Neural crest cell (in vitro differentiated cells): ENCODE measurements around the gene ACER2. TPM values are rescaled to one million over a fixed set of nuclear protein-coding genes. Genes with fewer than 3 reads are reported as not detected.
A peak's percentile ranks its signal among the peaks of the same experiment; 100 is the strongest.
"Not testable (repeated sequence)": the region's sequence is repeated elsewhere in the genome, so short reads cannot be mapped to it uniquely, and the experiment has no call there.

Source experiments
- DNase-seq: peaks from one replicate; pipeline ENCODE4 v3.0.0; 2021; ENCODE audit warnings: low read depth, mixed read lengths, low spot score
- H3K27ac Mint-ChIP-seq: one replicate; pipeline ENCODE4 v1.8.0; 2021; ENCODE audit warnings: mild to moderate bottlenecking, mixed read lengths; ENCODE audit not compliant: unreplicated experiment
- H3K27me3 Mint-ChIP-seq: 2 replicates; pipeline ENCODE4 v1.8.0; 2021; ENCODE audit warnings: low read depth, mild to moderate bottlenecking, mixed read lengths
- H3K36me3 Mint-ChIP-seq: 2 replicates; pipeline ENCODE4 v1.8.0; 2021; ENCODE audit warnings: low read depth, mild to moderate bottlenecking, mixed read lengths
- H3K4me1 Mint-ChIP-seq: 2 replicates; pipeline ENCODE4 v1.8.0; 2021; ENCODE audit warnings: mixed read lengths
- H3K4me3 Mint-ChIP-seq: one replicate; pipeline ENCODE4 v1.8.0; 2021; ENCODE audit warnings: mild to moderate bottlenecking, mixed read lengths
- H3K9me3 Mint-ChIP-seq: 2 replicates; pipeline ENCODE4 v1.8.0; 2021; ENCODE audit warnings: mixed read lengths
- total RNA-seq: library from RNA; stranded (reverse); gene quantifications from 2 replicates; pipeline ENCODE4 v1.2.1, GENCODE V29; 2021
- TF ChIP-seq, protein P1 (sequence below): fragments of 200-600 bp; sonication (generic); conservative IDR thresholded peaks from 2 replicates; pipeline ENCODE4 v1.5.0; 2021; ENCODE audit warnings: antibody characterized with exemption, mild to moderate bottlenecking

Gene ACER2
- total RNA-seq, 1 donor from 2014 or later = 5.6 TPM

DNA sequence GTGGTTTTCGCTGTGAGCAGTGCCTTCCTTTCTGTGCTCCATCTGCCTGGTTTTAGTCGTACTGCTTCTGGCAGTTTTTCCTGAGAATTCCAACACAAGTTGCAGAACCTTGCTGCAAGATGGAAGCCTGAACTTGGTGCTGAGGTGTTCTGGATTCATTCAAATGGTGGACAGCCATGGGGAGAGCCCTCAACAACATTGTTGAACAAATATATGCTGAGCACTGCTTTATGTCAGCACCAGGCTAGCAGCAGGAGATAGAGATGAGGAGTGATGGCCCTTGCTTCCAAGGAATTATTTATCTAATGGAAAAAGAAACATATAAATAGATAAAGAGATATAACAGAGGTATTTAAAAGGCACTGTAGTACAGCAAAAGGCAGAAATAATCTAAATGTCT lies 21.5 kb upstream of the ACER2 start:
- TF ChIP-seq, protein P1, sequence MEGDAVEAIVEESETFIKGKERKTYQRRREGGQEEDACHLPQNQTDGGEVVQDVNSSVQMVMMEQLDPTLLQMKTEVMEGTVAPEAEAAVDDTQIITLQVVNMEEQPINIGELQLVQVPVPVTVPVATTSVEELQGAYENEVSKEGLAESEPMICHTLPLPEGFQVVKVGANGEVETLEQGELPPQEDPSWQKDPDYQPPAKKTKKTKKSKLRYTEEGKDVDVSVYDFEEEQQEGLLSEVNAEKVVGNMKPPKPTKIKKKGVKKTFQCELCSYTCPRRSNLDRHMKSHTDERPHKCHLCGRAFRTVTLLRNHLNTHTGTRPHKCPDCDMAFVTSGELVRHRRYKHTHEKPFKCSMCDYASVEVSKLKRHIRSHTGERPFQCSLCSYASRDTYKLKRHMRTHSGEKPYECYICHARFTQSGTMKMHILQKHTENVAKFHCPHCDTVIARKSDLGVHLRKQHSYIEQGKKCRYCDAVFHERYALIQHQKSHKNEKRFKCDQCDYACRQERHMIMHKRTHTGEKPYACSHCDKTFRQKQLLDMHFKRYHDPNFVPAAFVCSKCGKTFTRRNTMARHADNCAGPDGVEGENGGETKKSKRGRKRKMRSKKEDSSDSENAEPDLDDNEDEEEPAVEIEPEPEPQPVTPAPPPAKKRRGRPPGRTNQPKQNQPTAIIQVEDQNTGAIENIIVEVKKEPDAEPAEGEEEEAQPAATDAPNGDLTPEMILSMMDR = no peak
- Mint-ChIP-seq H3K9me3 (peaks cover 3% of the 10 kb centered on the region), H3K4me1 (no peaks in the 10 kb centered on the region), H3K27me3 (no peaks in the 10 kb centered on the region), H3K27ac (no peak overlapping the region), H3K4me3 (no peak overlapping the region), H3K36me3 (no peaks in the 10 kb centered on the region)
- no peak for DNase-seq

DNA sequence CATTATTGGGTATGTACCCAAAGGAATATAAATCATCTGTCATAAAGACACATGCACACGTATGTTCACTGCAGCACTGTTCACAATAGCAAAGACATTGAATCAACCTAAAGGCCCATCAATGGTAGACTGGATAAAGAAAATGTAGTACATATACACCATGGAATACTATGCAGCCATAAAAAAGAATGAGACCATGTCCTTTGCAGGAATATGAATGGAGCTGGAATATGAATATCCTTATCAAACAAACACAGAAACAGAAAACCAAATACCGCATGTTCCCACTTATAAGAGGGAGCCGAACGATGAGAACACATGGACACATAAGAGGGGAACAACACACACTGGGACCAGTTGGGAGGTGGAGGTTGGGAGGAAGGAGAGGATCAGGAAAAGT lies 19.3 kb upstream of the ACER2 start:
- not testable (repeated sequence) for H3K36me3 Mint-ChIP-seq, DNase-seq, H3K9me3 Mint-ChIP-seq, H3K27ac Mint-ChIP-seq, H3K4me3 Mint-ChIP-seq, H3K27me3 Mint-ChIP-seq, H3K4me1 Mint-ChIP-seq

DNA sequence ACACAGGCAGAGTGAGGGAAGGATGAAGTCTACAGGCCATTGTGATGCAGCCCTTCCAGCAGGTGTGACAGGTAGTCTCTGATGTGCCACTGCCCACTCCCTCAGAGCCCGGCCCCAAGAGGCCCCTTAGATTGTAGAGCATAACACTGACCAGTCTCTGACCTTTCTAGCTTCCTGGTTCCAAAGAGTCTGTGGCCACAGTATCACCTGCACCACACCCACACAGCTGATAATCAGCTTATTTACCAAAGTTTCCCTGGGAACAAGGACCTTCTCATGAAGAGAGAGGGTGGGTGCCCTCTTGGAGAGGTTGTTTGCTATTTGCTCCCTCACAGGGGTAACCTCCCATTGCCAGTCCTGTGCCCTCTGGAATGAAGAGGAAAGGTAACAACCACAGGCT lies 11.0 kb upstream of the ACER2 start:
- DNase-seq = no peak
- TF ChIP-seq, protein P1 = no peak
- H3K27me3 Mint-ChIP-seq = no peaks in the 10 kb centered on the region
- no peaks in the 10 kb centered on the region for H3K4me1 Mint-ChIP-seq
- no peak overlapping the region for H3K27ac Mint-ChIP-seq
- no peak overlapping the region for H3K4me3 Mint-ChIP-seq
- no peaks in the 10 kb centered on the region for H3K36me3 Mint-ChIP-seq
- H3K9me3 Mint-ChIP-seq = peaks cover 14% of the 10 kb centered on the region

DNA sequence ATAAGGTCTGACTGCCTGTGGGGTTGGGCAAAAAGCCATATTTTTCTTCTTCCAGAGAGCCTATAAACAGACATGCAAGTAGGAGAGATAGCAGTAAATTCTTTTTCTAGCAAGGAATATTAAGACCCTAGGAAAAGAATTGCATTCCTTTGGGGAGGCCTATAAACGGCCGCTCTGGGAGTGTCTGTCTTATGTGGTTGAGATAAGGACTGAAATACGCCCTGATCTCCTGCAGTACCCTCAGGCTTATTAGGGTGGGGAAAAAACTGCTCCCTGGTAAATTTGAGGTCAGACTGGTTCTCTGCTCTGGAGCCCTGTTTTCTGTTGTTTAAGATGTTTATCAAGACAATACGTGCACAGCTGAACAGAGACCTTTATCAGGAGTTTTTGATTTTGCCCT lies 5.6 kb upstream of the ACER2 start:
- H3K4me1 Mint-ChIP-seq, H3K27ac Mint-ChIP-seq, H3K4me3 Mint-ChIP-seq, H3K27me3 Mint-ChIP-seq, DNase-seq, H3K36me3 Mint-ChIP-seq: not testable (repeated sequence)
- peaks cover 11% of the 10 kb centered on the region for H3K9me3 Mint-ChIP-seq

DNA sequence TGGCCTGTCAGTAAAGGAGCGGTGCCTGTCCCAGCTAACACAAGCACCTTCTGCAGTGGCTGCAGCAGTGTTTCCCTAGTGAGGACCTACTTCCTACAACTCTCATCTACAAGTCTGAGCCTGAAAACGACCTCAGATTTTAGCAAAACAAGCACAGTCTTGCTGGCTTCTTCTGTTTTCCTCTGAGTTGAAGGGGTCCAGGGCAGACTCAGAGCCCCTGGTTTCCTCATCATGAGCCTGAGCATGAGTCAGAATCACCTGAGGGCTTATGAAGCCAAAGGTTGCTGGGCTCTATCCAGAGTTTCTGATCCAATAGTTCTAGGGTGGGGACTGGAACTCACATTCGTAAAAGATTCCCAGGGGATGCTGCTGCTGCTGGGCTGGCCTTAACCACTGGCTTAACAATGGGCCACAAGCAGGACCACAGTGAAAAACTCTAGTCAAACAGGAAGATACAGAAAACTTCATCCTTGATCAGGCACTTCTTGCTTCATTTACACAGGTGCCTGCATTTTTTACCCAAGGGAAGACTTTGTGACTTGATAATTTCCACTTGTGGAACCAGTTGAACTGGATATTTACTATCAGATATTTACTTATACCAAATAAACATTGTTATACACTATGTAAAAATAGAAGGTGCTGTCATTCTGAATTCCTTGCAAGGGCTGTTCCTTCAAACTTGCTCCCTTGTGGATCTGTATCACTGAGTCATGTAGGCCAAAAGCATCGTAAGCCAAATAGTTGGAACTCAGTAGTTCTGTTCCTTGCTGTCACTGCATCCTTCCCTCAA lies 4.3 kb upstream of the ACER2 start:
- H3K27ac Mint-ChIP-seq = no peak overlapping the region
- peaks cover 11% of the 10 kb centered on the region for H3K9me3 Mint-ChIP-seq
- H3K4me3 Mint-ChIP-seq = no peak overlapping the region

DNA sequence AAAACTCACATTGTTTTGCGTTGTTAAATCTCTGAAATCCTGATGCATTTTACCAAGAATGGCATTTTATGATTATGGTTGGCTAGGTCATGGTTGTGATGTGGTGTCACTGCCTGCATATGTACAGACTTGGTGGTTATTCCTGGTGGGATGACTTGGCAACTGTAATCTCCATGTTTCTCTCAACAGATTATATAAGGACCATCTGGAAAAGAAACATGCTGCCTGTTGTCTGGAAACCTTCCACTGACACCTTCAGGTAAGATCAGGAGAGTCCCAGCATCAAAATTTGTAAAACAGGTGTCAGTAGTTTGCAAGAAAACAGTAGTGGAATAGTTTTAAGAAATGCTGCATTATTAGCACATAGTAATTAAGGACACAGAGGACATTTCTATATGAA lies 3.0 kb upstream of the ACER2 start:
- Mint-ChIP-seq H3K9me3 (peaks cover 11% of the 10 kb centered on the region), H3K4me3 (peak overlapping the region; percentile 17), H3K27ac (no peak overlapping the region), H3K27me3 (peaks cover 5% of the 10 kb centered on the region), H3K4me1 (peaks cover 17% of the 10 kb centered on the region), H3K36me3 (no peaks in the 10 kb centered on the region)
- TF ChIP-seq, protein P1 = no peak
- DNase-seq = no peak

More for the DNA sequence above, 4.3 kb upstream of the ACER2 start:
- Mint-ChIP-seq H3K36me3 (no peaks in the 10 kb centered on the region), H3K27me3 (no peaks in the 10 kb centered on the region), H3K4me1 (peaks cover 9% of the 10 kb centered on the region)
- TF ChIP-seq, protein P1 = no peak
- no peak for DNase-seq
